ENCODE data around the gene GNB1L. TPM values are rescaled to one million over a fixed set of nuclear protein-coding genes. Genes with fewer than 3 reads are reported as not detected.
"Not testable (repeated sequence)": the region's sequence is repeated elsewhere in the genome, so short reads cannot be mapped to it uniquely, and the experiment has no call there.

The GNB1L gene
- total and polyA plus RNA-seq, 4 donors, result 3.2 to 10.3 (median 5.3) TPM

GRCh38 chr22:19784384-19785175, 70.1 kb downstream of the GNB1L start:
- no peak overlapping the region for H3K4me3 ChIP-seq (ENCODE audit: low read depth, low read length)
- peaks cover 43% of the 10 kb centered on the region for H3K36me3 ChIP-seq (ENCODE audit: control insufficient read depth, insufficient read depth, low read length)
- peaks cover 3% of the 10 kb centered on the region for H3K27me3 ChIP-seq (ENCODE audit: control insufficient read depth, insufficient read depth, low read length)
- no peaks in the 10 kb centered on the region for H3K9me3 ChIP-seq (ENCODE audit: control insufficient read depth, insufficient read depth, low read length)
- H3K4me1 ChIP-seq (ENCODE audit: control insufficient read depth, insufficient read depth, low read length), result no peaks in the 10 kb centered on the region
- WGBS (ENCODE audit: insufficient coverage), result 90% methylated on average over 32 of the region's 33 CpGs
- no peak for DNase-seq (ENCODE audit: low read depth in 4 of 6, low spot score in 6 of 6)
- H3K27ac ChIP-seq (ENCODE audit: low read depth, low read length), result no peak overlapping the region

GRCh38 chr22:19783586-19784383, 70.9 kb downstream of the GNB1L start:
- H3K27ac ChIP-seq (ENCODE audit: low read depth, low read length), result no peak overlapping the region
- WGBS (ENCODE audit: insufficient coverage), result 72% methylated on average over 22 of the region's 24 CpGs
- H3K27me3 ChIP-seq (ENCODE audit: control insufficient read depth, insufficient read depth, low read length), result peaks cover 4% of the 10 kb centered on the region
- no peaks in the 10 kb centered on the region for H3K4me1 ChIP-seq (ENCODE audit: control insufficient read depth, insufficient read depth, low read length)
- DNase-seq (ENCODE audit: low read depth in 4 of 6, low spot score in 6 of 6), result peak in 1 of 6 donors; percentile 43
- peaks cover 36% of the 10 kb centered on the region for H3K36me3 ChIP-seq (ENCODE audit: control insufficient read depth, insufficient read depth, low read length)
- no peaks in the 10 kb centered on the region for H3K9me3 ChIP-seq (ENCODE audit: control insufficient read depth, insufficient read depth, low read length)
- H3K4me3 ChIP-seq (ENCODE audit: low read depth, low read length), result no peak overlapping the region

DNA sequence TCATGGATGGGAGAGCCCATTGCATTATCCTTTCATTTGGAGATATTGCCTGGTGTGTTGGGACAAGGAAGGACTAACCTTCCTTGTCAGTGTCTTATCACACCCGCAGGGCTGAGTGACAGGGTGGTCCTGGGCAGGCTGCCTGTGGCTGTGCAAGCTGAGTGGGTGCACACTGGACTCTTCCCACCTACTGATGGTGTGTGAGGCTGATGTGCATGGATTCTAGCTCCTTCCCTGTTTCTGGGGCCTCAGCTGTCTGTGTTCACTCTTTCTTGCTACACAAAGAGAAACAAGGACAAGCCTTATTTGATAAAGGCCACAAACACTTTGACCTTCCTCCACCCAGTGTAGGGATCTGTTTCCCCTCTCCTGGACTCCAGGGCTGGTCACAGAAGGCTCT, 72.1 kb downstream of the GNB1L start:
- peaks cover 24% of the 10 kb centered on the region for H3K36me3 ChIP-seq (ENCODE audit: control insufficient read depth, insufficient read depth, low read length)
- DNase-seq (ENCODE audit: low read depth in 4 of 6, low spot score in 6 of 6), result no peak
- H3K9me3 ChIP-seq (ENCODE audit: control insufficient read depth, insufficient read depth, low read length), result no peaks in the 10 kb centered on the region
- H3K27me3 ChIP-seq (ENCODE audit: control insufficient read depth, insufficient read depth, low read length), result peaks cover 5% of the 10 kb centered on the region
- H3K4me1 ChIP-seq (ENCODE audit: control insufficient read depth, insufficient read depth, low read length), result no peaks in the 10 kb centered on the region
- no peak overlapping the region for H3K4me3 ChIP-seq (ENCODE audit: low read depth, low read length)
- 100% methylated on average over 1 of the region's 1 CpG for whole genome bisulfite sequencing (ENCODE audit: insufficient coverage)
- H3K27ac ChIP-seq (ENCODE audit: low read depth, low read length), result no peak overlapping the region

DNA sequence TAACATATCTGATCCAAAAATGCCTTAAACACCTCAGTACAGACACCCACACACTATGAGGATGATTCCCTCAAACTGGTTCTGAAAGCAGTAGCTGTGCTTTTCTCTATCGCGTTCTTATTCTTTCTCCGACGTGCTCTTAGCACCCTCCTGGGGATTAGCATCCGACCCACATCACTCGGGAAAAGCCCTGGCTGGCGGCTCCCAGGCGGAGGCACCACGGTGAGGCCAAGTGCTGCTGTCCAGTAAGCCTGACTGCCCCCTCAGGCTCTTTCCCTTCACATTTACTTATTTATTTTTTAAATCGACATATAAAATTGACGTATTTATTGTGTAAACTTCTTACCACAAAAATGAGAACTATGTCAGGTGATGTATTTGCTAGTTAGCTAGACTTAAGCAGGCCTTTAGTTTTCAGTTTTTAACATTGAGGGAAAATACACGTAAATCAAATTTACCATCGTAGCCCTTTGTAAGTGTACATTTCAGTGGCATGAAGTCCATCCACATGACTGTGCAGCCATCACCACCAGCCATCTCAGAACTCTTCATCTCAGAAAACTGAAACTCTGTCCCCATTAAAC, 74.9 kb downstream of the GNB1L start:
- Histone ChIP-seq H3K27me3 (ENCODE audit: control insufficient read depth, insufficient read depth, low read length) (peaks cover 5% of the 10 kb centered on the region), H3K4me3 (ENCODE audit: low read depth, low read length) (no peak overlapping the region), H3K4me1 (ENCODE audit: control insufficient read depth, insufficient read depth, low read length) (no peaks in the 10 kb centered on the region), H3K27ac (ENCODE audit: low read depth, low read length) (no peak overlapping the region), H3K36me3 (ENCODE audit: control insufficient read depth, insufficient read depth, low read length) (peaks cover 6% of the 10 kb centered on the region), H3K9me3 (ENCODE audit: control insufficient read depth, insufficient read depth, low read length) (no peaks in the 10 kb centered on the region)
- no peak for DNase-seq (ENCODE audit: low read depth in 4 of 6, low spot score in 6 of 6)
- 42% methylated on average over 10 of the region's 13 CpGs for WGBS (ENCODE audit: insufficient coverage)

DNA sequence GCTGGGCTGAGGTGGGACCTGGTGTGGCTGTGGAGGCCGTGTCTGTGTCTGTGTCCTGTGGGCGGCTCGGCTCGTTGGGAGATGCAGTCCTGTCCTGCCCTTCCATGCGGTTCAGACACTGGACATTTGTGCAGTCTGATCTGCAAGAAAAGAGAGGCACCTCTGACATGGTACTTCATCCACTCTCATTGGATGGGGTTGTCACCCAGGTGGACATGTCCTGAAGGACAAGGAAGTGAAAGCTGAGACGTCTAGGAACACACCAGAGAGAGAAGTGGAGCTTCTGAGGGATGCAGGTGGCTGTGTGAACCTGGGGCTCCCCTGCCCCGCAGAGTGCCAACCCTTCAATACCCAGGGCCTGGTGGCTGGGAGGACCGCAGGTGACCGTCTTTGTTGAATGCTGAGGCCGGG, 75.7 kb downstream of the GNB1L start:
- WGBS (ENCODE audit: insufficient coverage), result 95% methylated on average over 5 of the region's 10 CpGs
- peaks cover 5% of the 10 kb centered on the region for H3K27me3 ChIP-seq (ENCODE audit: control insufficient read depth, insufficient read depth, low read length)
- no peak for DNase-seq (ENCODE audit: low read depth in 4 of 6, low spot score in 6 of 6)

GRCh38 chr22:19777192-19777591, 77.5 kb downstream of the GNB1L start:
- no CpG with 5 or more reads among the region's 6 CpGs for WGBS (ENCODE audit: insufficient coverage)
- H3K27me3 ChIP-seq (ENCODE audit: control insufficient read depth, insufficient read depth, low read length), result peaks cover 11% of the 10 kb centered on the region
- H3K4me3 ChIP-seq (ENCODE audit: low read depth, low read length); DNase-seq (ENCODE audit: low read depth in 4 of 6, low spot score in 6 of 6); H3K9me3 ChIP-seq (ENCODE audit: control insufficient read depth, insufficient read depth, low read length); H3K36me3 ChIP-seq (ENCODE audit: control insufficient read depth, insufficient read depth, low read length); H3K27ac ChIP-seq (ENCODE audit: low read depth, low read length): not testable (repeated sequence)
- peaks cover 11% of the 10 kb centered on the region for H3K4me1 ChIP-seq (ENCODE audit: control insufficient read depth, insufficient read depth, low read length)

More for the DNA sequence above, 75.7 kb downstream of the GNB1L start:
- H3K4me1 ChIP-seq (ENCODE audit: control insufficient read depth, insufficient read depth, low read length), result no peaks in the 10 kb centered on the region
- no peaks in the 10 kb centered on the region for H3K9me3 ChIP-seq (ENCODE audit: control insufficient read depth, insufficient read depth, low read length)
- no peak overlapping the region for H3K4me3 ChIP-seq (ENCODE audit: low read depth, low read length)
- H3K27ac ChIP-seq (ENCODE audit: low read depth, low read length), result no peak overlapping the region
- H3K36me3 ChIP-seq (ENCODE audit: control insufficient read depth, insufficient read depth, low read length), result no peaks in the 10 kb centered on the region

DNA sequence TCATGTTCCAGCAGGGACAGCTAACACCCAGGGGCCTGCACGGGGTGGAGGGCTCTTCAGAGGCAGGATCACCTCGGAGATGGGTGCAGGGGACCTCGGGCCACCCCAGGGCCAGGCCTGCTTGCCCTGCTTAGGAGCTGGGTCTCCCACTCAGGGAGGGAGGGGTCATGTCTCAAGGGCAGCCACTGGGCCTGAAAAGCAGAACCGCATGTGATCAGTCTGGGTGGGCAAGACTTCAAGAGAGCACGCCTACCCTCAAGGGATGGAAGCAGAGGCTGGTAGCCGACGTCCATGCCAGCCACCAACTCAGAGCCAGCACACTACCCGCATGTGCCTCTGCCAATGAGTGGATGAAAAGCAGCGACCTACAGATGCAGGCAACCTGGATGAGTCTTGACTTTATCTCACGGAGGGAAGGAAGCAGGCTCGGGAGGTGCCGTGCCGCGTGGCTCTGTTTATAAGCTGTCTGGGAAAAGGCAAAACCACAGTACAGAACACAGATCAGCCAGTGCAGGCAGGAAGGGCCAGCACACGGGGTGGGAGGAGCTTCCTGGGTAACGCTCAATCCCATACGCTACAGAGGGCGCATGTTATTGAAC, 78.1 kb downstream of the GNB1L start:
- no peak for DNase-seq (ENCODE audit: low read depth in 4 of 6, low spot score in 6 of 6)
- H3K4me1 ChIP-seq (ENCODE audit: control insufficient read depth, insufficient read depth, low read length), result peaks cover 11% of the 10 kb centered on the region
- peaks cover 11% of the 10 kb centered on the region for H3K27me3 ChIP-seq (ENCODE audit: control insufficient read depth, insufficient read depth, low read length)
- no peaks in the 10 kb centered on the region for H3K36me3 ChIP-seq (ENCODE audit: control insufficient read depth, insufficient read depth, low read length)
- WGBS (ENCODE audit: insufficient coverage), result 68% methylated on average over 14 of the region's 18 CpGs
- no peak overlapping the region for H3K4me3 ChIP-seq (ENCODE audit: low read depth, low read length)
- H3K27ac ChIP-seq (ENCODE audit: low read depth, low read length), result no peak overlapping the region
- H3K9me3 ChIP-seq (ENCODE audit: control insufficient read depth, insufficient read depth, low read length), result no peaks in the 10 kb centered on the region

GRCh38 chr22:19775496-19776325, 79.0 kb downstream of the GNB1L start:
- Histone ChIP-seq H3K36me3 (ENCODE audit: control insufficient read depth, insufficient read depth, low read length) (no peaks in the 10 kb centered on the region), H3K4me1 (ENCODE audit: control insufficient read depth, insufficient read depth, low read length) (peaks cover 11% of the 10 kb centered on the region), H3K27ac (ENCODE audit: low read depth, low read length) (no peak overlapping the region), H3K4me3 (ENCODE audit: low read depth, low read length) (no peak overlapping the region), H3K27me3 (ENCODE audit: control insufficient read depth, insufficient read depth, low read length) (peaks cover 15% of the 10 kb centered on the region), H3K9me3 (ENCODE audit: control insufficient read depth, insufficient read depth, low read length) (no peaks in the 10 kb centered on the region)
- WGBS (ENCODE audit: insufficient coverage), result 87% methylated on average over 22 of the region's 24 CpGs
- no peak for DNase-seq (ENCODE audit: low read depth in 4 of 6, low spot score in 6 of 6)

GRCh38 chr22:19774628-19775027, 80.0 kb downstream of the GNB1L start:
- Histone ChIP-seq H3K4me3 (ENCODE audit: low read depth, low read length) (no peak overlapping the region), H3K9me3 (ENCODE audit: control insufficient read depth, insufficient read depth, low read length) (no peaks in the 10 kb centered on the region), H3K36me3 (ENCODE audit: control insufficient read depth, insufficient read depth, low read length) (no peaks in the 10 kb centered on the region), H3K27me3 (ENCODE audit: control insufficient read depth, insufficient read depth, low read length) (peaks cover 25% of the 10 kb centered on the region), H3K4me1 (ENCODE audit: control insufficient read depth, insufficient read depth, low read length) (peaks cover 11% of the 10 kb centered on the region), H3K27ac (ENCODE audit: low read depth, low read length) (no peak overlapping the region)
- no peak for DNase-seq (ENCODE audit: low read depth in 4 of 6, low spot score in 6 of 6)
- 90% methylated on average over 8 of the region's 8 CpGs for WGBS (ENCODE audit: insufficient coverage)
